Astrocyte (in vitro differentiated cells and primary cell): ENCODE data around the gene MEGF8. TPM values are rescaled to one million over a fixed set of nuclear protein-coding genes. Genes with fewer than 3 reads are reported as not detected.

Experiments used
- DNase-seq: peaks from one replicate; pipeline ENCODE4 v3.0.0-alpha.2; 2010; ENCODE audit warnings: low read depth
- FAIRE-seq: peaks from 2 replicates; lab custom pipeline; 2011; peaks lifted over from hg19 to GRCh38; lab: Jason Lieb, UNC
- H2AFZ ChIP-seq: 2 replicates; pipeline ENCODE4 v1.6.0; 2012; ENCODE audit warnings: low read depth, low read length, inconsistent platforms
- H3K27ac ChIP-seq: 2 replicates; pipeline ENCODE4 v1.5.1; 2011; ENCODE audit warnings: low read depth, low read length, inconsistent platforms
- H3K27me3 ChIP-seq: 2 replicates; pipeline ENCODE4 v1.6.0; 2011; ENCODE audit warnings: low read length, inconsistent platforms; ENCODE audit not compliant: insufficient read depth
- H3K36me3 ChIP-seq: 2 replicates; pipeline ENCODE4 v1.5.1; 2011; ENCODE audit warnings: low read length, inconsistent platforms; ENCODE audit not compliant: insufficient read depth
- H3K4me1 ChIP-seq: 2 replicates; pipeline ENCODE4 v1.5.1; 2011; ENCODE audit warnings: low read length, inconsistent platforms; ENCODE audit not compliant: insufficient read depth
- H3K4me2 ChIP-seq: 2 replicates; pipeline ENCODE4 v1.6.0; 2012; ENCODE audit warnings: low read length, inconsistent platforms
- H3K4me3 ChIP-seq: 2 replicates; pipeline ENCODE4 v1.5.1; 2011; ENCODE audit warnings: low read depth, mild to moderate bottlenecking, low read length, inconsistent platforms; ENCODE audit not compliant: insufficient read depth
- H3K79me2 ChIP-seq: 2 replicates; pipeline ENCODE4 v1.6.0; 2012; ENCODE audit warnings: mild to moderate bottlenecking, low read length, inconsistent platforms; ENCODE audit not compliant: insufficient read depth
- H3K9ac ChIP-seq: 2 replicates; pipeline ENCODE4 v1.6.0; 2012; ENCODE audit warnings: mild to moderate bottlenecking, low read length, inconsistent platforms
- H3K9me3 ChIP-seq: 2 replicates; pipeline ENCODE4 v1.5.1; 2012; ENCODE audit warnings: low read depth, mild to moderate bottlenecking, low read length, inconsistent platforms; ENCODE audit not compliant: insufficient read depth
- H4K20me1 ChIP-seq: 2 replicates; pipeline ENCODE4 v1.6.0; 2012; ENCODE audit warnings: low read length, inconsistent platforms; ENCODE audit not compliant: insufficient read depth
- H3K27ac Mint-ChIP-seq: one replicate; pipeline ENCODE4 v1.8.0; 2021; ENCODE audit warnings: mild to moderate bottlenecking, mixed read lengths; ENCODE audit not compliant: unreplicated experiment
- H3K27me3 Mint-ChIP-seq: one replicate; pipeline ENCODE4 v1.8.0; 2021; ENCODE audit warnings: low read depth, mixed read lengths; ENCODE audit not compliant: unreplicated experiment
- H3K36me3 Mint-ChIP-seq: one replicate; pipeline ENCODE4 v1.8.0; 2021; ENCODE audit warnings: low read depth, mixed read lengths; ENCODE audit not compliant: unreplicated experiment
- H3K4me1 Mint-ChIP-seq: one replicate; pipeline ENCODE4 v1.8.0; 2021; ENCODE audit warnings: low read depth, mixed read lengths; ENCODE audit not compliant: unreplicated experiment
- H3K4me3 Mint-ChIP-seq: one replicate; pipeline ENCODE4 v1.8.0; 2021; ENCODE audit warnings: mild to moderate bottlenecking, moderate library complexity, mixed read lengths; ENCODE audit not compliant: unreplicated experiment
- H3K9me3 Mint-ChIP-seq: one replicate; pipeline ENCODE4 v1.8.0; 2021; ENCODE audit warnings: mild to moderate bottlenecking, mixed read lengths; ENCODE audit not compliant: unreplicated experiment
- CTCF ChIP-seq: IDR thresholded peaks from 2 replicates; pipeline ENCODE4 v1.5.1; 2011; ENCODE audit warnings: low read depth, mild to moderate bottlenecking, inconsistent platforms, low read length, moderate library complexity; ENCODE audit not compliant: insufficient read depth
- EZH2 ChIP-seq: IDR thresholded peaks from 2 replicates; pipeline ENCODE4 v1.6.1; 2012; ENCODE audit warnings: mild to moderate bottlenecking, low read length, inconsistent platforms; ENCODE audit not compliant: insufficient read depth
- total RNA-seq: library from RNA; stranded (reverse); gene quantifications from 2 replicates; pipeline ENCODE4 v1.2.1, GENCODE V29; 2021

Gene MEGF8
- total RNA-seq, 1 donor from 2014 or later: 42.0 TPM

GRCh38 chr19:42355896-42356295 lies 30.5 kb downstream of the MEGF8 start:
- H3K27me3 Mint-ChIP-seq: no peaks in the 10 kb centered on the region
- TF ChIP-seq EZH2 (no peak), CTCF (no peak)

GRCh38 chr19:42356686-42357085 lies 31.3 kb downstream of the MEGF8 start:
- Mint-ChIP-seq H3K4me1 (peaks cover 3% of the 10 kb centered on the region), H3K36me3 (peaks cover 19% of the 10 kb centered on the region), H3K4me3 (no peak overlapping the region), H3K27me3 (no peaks in the 10 kb centered on the region), H3K27ac (no peak overlapping the region), H3K9me3 (no peaks in the 10 kb centered on the region)
- DNase-seq (no peak), FAIRE-seq (no peak)
- H3K36me3 ChIP-seq: no peaks in the 10 kb centered on the region
- no peak overlapping the region for H3K27ac ChIP-seq
- no peak overlapping the region for H3K4me3 ChIP-seq
- no peak for TF ChIP-seq CTCF
- no peak for TF ChIP-seq EZH2
- H3K9me3 ChIP-seq: no peaks in the 10 kb centered on the region
- H3K79me2 ChIP-seq: no peaks in the 10 kb centered on the region
- no peaks in the 10 kb centered on the region for H3K27me3 ChIP-seq
- no peaks in the 10 kb centered on the region for H3K4me1 ChIP-seq
- H4K20me1 ChIP-seq: peaks cover 6% of the 10 kb centered on the region
- no peak overlapping the region for H3K4me2 ChIP-seq
- H3K9ac ChIP-seq: no peak overlapping the region
- H2AFZ ChIP-seq: no peak overlapping the region

More at GRCh38 chr19:42355896-42356295, 30.5 kb downstream of the MEGF8 start:
- Histone ChIP-seq H3K79me2 (no peaks in the 10 kb centered on the region), H3K4me3 (no peak overlapping the region), H3K9me3 (no peaks in the 10 kb centered on the region), H3K27ac (no peak overlapping the region), H4K20me1 (peaks cover 6% of the 10 kb centered on the region), H2AFZ (no peak overlapping the region), H3K27me3 (no peaks in the 10 kb centered on the region), H3K4me2 (no peak overlapping the region), H3K9ac (no peak overlapping the region), H3K4me1 (no peaks in the 10 kb centered on the region), H3K36me3 (no peaks in the 10 kb centered on the region)
- Mint-ChIP-seq H3K36me3 (peaks cover 14% of the 10 kb centered on the region), H3K27ac (no peak overlapping the region), H3K4me1 (peaks cover 3% of the 10 kb centered on the region), H3K9me3 (no peaks in the 10 kb centered on the region), H3K4me3 (no peak overlapping the region)
- FAIRE-seq (no peak), DNase-seq (no peak)

GRCh38 chr19:42357290-42357689 lies 31.9 kb downstream of the MEGF8 start:
- no peak overlapping the region for H2AFZ ChIP-seq
- H3K9me3 ChIP-seq: no peaks in the 10 kb centered on the region
- no peak overlapping the region for H3K4me3 ChIP-seq
- H3K4me1 ChIP-seq: no peaks in the 10 kb centered on the region
- no peaks in the 10 kb centered on the region for H3K79me2 ChIP-seq
- H3K27me3 ChIP-seq: no peaks in the 10 kb centered on the region
- Mint-ChIP-seq H3K27me3 (no peaks in the 10 kb centered on the region), H3K4me1 (peaks cover 3% of the 10 kb centered on the region), H3K4me3 (no peak overlapping the region), H3K9me3 (no peaks in the 10 kb centered on the region), H3K27ac (no peak overlapping the region), H3K36me3 (peaks cover 17% of the 10 kb centered on the region)
- DNase-seq: no peak
- H3K9ac ChIP-seq: no peak overlapping the region
- H4K20me1 ChIP-seq: no peaks in the 10 kb centered on the region
- H3K36me3 ChIP-seq: no peaks in the 10 kb centered on the region
- H3K4me2 ChIP-seq: no peak overlapping the region
- TF ChIP-seq CTCF: no peak
- no peak overlapping the region for H3K27ac ChIP-seq
- FAIRE-seq: no peak
